Neural cell (in vitro differentiated cells): Measurements from ENCODE around the gene DNAI1.
"Not testable (repeated sequence)": the region's sequence is repeated elsewhere in the genome, so short reads cannot be mapped to it uniquely, and the experiment has no call there.

ENCODE experiments used
- EP300 ChIP-seq: fragments of 450-650 bp; conservative IDR thresholded peaks from 2 replicates; pipeline ENCODE4 v1.6.1; 2014; ENCODE audit warnings: antibody characterized with exemption, mild to moderate bottlenecking, moderate library complexity; ENCODE audit not compliant: poor library complexity, severe bottlenecking
- EZH2 ChIP-seq: fragments of 200-600, 300-800 bp; shearing (Covaris generic), sonication (generic); IDR thresholded peaks from 2 replicates; pipeline ENCODE4 v1.6.1; 2014; ENCODE audit warnings: antibody characterized with exemption, low read length, borderline replicate concordance, mild to moderate bottlenecking; ENCODE audit not compliant: insufficient read depth, poor library complexity, severe bottlenecking
- MXI1 ChIP-seq: fragments of 450-650 bp; conservative IDR thresholded peaks from 2 replicates; pipeline ENCODE4 v1.6.1; 2014; ENCODE audit warnings: antibody characterized with exemption, mild to moderate bottlenecking; ENCODE audit not compliant: poor library complexity, severe bottlenecking
- POLR2AphosphoS5 ChIP-seq: IDR thresholded peaks from 2 replicates; pipeline ENCODE4 v1.6.1; 2012
- RAD21 ChIP-seq: fragments of 450-650 bp; conservative IDR thresholded peaks from 2 replicates; pipeline ENCODE4 v1.6.1; 2014; ENCODE audit warnings: antibody characterized with exemption, mild to moderate bottlenecking, moderate library complexity
- SMC3 ChIP-seq: fragments of 450-650 bp; conservative IDR thresholded peaks from 2 replicates; pipeline ENCODE4 v1.6.1; 2014; ENCODE audit warnings: antibody characterized with exemption, mild to moderate bottlenecking, moderate library complexity; ENCODE audit not compliant: poor library complexity
- TAF1 ChIP-seq: IDR thresholded peaks from 2 replicates; pipeline ENCODE4 v1.6.1; 2012; ENCODE audit warnings: low read depth
- TF ChIP-seq, protein P1 (sequence below): fragments of 450-650 bp; IDR thresholded peaks from 2 replicates; pipeline ENCODE4 v1.5.1; 2014; ENCODE audit warnings: antibody characterized with exemption, mild to moderate bottlenecking, moderate library complexity; ENCODE audit not compliant: poor library complexity, severe bottlenecking
- TF ChIP-seq, protein P2 (sequence below): IDR thresholded peaks from 2 replicates; pipeline ENCODE4 v1.6.1; 2012; ENCODE audit warnings: borderline replicate concordance

DNA sequence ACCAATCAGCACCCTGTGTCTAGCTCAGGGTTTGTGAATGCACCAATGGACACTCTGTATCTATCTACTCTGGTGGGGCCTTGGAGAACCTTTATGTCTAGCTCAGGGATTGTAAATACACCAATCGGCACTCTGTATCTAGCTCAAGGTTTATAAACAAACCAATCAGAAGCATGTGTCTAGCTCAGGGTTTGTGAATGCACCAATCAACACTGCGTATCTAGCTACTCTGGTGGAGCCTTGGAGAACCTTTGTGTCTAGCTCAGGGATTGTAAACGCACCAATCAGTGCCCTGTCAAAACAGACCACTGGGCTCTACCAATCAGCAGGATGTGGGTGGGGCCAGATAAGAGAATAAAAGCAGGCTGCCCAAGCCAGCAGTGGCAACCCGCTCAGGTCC, 20.1 kb upstream of the DNAI1 start:
- TF ChIP-seq TAF1, EP300, MXI1, EZH2, POLR2AphosphoS5, SMC3, RAD21: not testable (repeated sequence)
- TF ChIP-seq, protein P1, sequence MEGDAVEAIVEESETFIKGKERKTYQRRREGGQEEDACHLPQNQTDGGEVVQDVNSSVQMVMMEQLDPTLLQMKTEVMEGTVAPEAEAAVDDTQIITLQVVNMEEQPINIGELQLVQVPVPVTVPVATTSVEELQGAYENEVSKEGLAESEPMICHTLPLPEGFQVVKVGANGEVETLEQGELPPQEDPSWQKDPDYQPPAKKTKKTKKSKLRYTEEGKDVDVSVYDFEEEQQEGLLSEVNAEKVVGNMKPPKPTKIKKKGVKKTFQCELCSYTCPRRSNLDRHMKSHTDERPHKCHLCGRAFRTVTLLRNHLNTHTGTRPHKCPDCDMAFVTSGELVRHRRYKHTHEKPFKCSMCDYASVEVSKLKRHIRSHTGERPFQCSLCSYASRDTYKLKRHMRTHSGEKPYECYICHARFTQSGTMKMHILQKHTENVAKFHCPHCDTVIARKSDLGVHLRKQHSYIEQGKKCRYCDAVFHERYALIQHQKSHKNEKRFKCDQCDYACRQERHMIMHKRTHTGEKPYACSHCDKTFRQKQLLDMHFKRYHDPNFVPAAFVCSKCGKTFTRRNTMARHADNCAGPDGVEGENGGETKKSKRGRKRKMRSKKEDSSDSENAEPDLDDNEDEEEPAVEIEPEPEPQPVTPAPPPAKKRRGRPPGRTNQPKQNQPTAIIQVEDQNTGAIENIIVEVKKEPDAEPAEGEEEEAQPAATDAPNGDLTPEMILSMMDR = not testable (repeated sequence)
- TF ChIP-seq, protein P2, sequence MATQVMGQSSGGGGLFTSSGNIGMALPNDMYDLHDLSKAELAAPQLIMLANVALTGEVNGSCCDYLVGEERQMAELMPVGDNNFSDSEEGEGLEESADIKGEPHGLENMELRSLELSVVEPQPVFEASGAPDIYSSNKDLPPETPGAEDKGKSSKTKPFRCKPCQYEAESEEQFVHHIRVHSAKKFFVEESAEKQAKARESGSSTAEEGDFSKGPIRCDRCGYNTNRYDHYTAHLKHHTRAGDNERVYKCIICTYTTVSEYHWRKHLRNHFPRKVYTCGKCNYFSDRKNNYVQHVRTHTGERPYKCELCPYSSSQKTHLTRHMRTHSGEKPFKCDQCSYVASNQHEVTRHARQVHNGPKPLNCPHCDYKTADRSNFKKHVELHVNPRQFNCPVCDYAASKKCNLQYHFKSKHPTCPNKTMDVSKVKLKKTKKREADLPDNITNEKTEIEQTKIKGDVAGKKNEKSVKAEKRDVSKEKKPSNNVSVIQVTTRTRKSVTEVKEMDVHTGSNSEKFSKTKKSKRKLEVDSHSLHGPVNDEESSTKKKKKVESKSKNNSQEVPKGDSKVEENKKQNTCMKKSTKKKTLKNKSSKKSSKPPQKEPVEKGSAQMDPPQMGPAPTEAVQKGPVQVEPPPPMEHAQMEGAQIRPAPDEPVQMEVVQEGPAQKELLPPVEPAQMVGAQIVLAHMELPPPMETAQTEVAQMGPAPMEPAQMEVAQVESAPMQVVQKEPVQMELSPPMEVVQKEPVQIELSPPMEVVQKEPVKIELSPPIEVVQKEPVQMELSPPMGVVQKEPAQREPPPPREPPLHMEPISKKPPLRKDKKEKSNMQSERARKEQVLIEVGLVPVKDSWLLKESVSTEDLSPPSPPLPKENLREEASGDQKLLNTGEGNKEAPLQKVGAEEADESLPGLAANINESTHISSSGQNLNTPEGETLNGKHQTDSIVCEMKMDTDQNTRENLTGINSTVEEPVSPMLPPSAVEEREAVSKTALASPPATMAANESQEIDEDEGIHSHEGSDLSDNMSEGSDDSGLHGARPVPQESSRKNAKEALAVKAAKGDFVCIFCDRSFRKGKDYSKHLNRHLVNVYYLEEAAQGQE = not testable (repeated sequence)
